Measurements from ENCODE around the gene AFF3.

AFF3 gene

GRCh38 chr2:99571954-99572353, 570.4 kb downstream of the AFF3 start:
- no peak for TF ChIP-seq CTCF (IDR thresholded peaks at IDR 0.05; ENCODE audit: borderline replicate concordance, insufficient read depth, low read depth, low read length)
- H3K4me3 ChIP-seq (ENCODE audit: low read depth, low read length) = no peak overlapping the region

GRCh38 chr2:99571533-99571932, 570.9 kb downstream of the AFF3 start:
- no peak overlapping the region for H3K4me3 ChIP-seq (ENCODE audit: low read depth, low read length)
- TF ChIP-seq CTCF (IDR thresholded peaks at IDR 0.05; ENCODE audit: borderline replicate concordance, insufficient read depth, low read depth, low read length) = no peak

- no peak for TF ChIP-seq CTCF (IDR thresholded peaks at IDR 0.05; ENCODE audit: borderline replicate concordance, insufficient read depth, low read depth, low read length)
- H3K4me3 ChIP-seq (ENCODE audit: low read depth, low read length) = no peak overlapping the region
Measured at GRCh38 chr2:99571021-99571420, 571.4 kb downstream of the AFF3 start.

GRCh38 chr2:99569386-99569785, 573.0 kb downstream of the AFF3 start:
- H3K4me3 ChIP-seq (ENCODE audit: low read depth, low read length) = no peak overlapping the region
- no peak for TF ChIP-seq CTCF (IDR thresholded peaks at IDR 0.05; ENCODE audit: borderline replicate concordance, insufficient read depth, low read depth, low read length)

- no peak for TF ChIP-seq CTCF (IDR thresholded peaks at IDR 0.05; ENCODE audit: borderline replicate concordance, insufficient read depth, low read depth, low read length)
- no peak overlapping the region for H3K4me3 ChIP-seq (ENCODE audit: low read depth, low read length)
Measured at GRCh38 chr2:99565227-99565626, 577.2 kb downstream of the AFF3 start.

- no peak for TF ChIP-seq CTCF (IDR thresholded peaks at IDR 0.05; ENCODE audit: borderline replicate concordance, insufficient read depth, low read depth, low read length)
Measured at GRCh38 chr2:99562516-99562915, 579.9 kb downstream of the AFF3 start.

GRCh38 chr2:99561804-99562203, 580.6 kb downstream of the AFF3 start:
- H3K4me3 ChIP-seq (ENCODE audit: low read depth, low read length) = no peak overlapping the region
- TF ChIP-seq CTCF (IDR thresholded peaks at IDR 0.05; ENCODE audit: borderline replicate concordance, insufficient read depth, low read depth, low read length) = no peak

More at GRCh38 chr2:99562516-99562915, 579.9 kb downstream of the AFF3 start:
- no peak overlapping the region for H3K4me3 ChIP-seq (ENCODE audit: low read depth, low read length)

Data from GM12875 (cell line).